ENCODE results near the gene ABHD2. TPM values are rescaled to one million over a fixed set of nuclear protein-coding genes. Genes with fewer than 3 reads are reported as not detected.

The ABHD2 gene
- total and polyA plus RNA-seq, 9 of the 15 experiments (the other 6 are each of a cell fraction or from before 2014, with no cell fraction given): 16.9 to 99.8 (median 47.5) TPM

DNA sequence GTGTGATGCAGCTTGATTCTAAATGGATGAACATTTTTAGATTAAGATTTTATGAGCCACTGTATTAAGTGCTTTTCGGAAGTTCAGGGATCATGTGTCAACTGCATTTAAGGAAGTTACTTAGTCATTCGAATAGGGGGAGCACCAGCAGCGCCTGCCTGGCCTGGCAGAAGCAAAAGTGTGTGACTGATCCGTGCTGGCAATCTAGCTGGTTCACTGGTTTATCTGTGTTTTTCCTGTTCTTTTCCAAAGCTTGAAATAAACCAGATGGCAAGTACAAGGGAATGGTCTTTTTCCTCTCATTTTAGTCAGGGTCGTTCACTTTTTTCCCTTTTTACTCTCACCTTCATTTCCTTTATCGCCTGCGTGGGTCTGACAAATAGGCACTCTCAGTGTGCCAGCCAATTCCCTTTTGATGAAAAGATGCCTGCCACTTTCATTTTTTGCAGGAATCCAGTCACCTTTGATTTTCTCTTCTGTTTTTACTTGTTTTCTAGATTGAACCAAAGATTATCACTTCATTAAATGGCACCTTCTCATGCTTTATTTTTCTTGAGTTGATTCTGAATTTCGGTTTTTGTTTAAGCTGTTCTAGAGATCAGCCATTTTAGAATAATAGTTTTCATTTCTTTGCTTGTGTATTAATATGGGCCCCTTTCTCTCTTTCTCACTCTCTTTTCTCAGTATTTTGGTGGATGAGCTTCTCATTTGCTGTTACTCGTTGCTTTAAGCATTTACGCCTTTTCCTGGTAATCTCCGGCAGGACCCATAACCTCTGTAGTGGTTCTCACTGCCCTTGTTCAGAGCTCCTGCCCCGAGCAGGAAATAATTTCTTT, 2.8 kb downstream of the ABHD2 start (continued):
- TF ChIP-seq, protein P1, sequence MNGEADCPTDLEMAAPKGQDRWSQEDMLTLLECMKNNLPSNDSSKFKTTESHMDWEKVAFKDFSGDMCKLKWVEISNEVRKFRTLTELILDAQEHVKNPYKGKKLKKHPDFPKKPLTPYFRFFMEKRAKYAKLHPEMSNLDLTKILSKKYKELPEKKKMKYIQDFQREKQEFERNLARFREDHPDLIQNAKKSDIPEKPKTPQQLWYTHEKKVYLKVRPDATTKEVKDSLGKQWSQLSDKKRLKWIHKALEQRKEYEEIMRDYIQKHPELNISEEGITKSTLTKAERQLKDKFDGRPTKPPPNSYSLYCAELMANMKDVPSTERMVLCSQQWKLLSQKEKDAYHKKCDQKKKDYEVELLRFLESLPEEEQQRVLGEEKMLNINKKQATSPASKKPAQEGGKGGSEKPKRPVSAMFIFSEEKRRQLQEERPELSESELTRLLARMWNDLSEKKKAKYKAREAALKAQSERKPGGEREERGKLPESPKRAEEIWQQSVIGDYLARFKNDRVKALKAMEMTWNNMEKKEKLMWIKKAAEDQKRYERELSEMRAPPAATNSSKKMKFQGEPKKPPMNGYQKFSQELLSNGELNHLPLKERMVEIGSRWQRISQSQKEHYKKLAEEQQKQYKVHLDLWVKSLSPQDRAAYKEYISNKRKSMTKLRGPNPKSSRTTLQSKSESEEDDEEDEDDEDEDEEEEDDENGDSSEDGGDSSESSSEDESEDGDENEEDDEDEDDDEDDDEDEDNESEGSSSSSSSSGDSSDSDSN (IDR thresholded peaks at IDR 0.05; ENCODE audit: borderline replicate concordance in 1 of 2, low read depth in 2 of 2, low read length in 2 of 2): no peak
- no peak for TF ChIP-seq TEAD1 (CRISPR knock-in tag; IDR thresholded peaks at IDR 0.05)
- TF ChIP-seq CREBBP (IDR thresholded peaks at IDR 0.05; ENCODE audit: low read depth, low read length): no peak
- TF ChIP-seq, protein P2, sequence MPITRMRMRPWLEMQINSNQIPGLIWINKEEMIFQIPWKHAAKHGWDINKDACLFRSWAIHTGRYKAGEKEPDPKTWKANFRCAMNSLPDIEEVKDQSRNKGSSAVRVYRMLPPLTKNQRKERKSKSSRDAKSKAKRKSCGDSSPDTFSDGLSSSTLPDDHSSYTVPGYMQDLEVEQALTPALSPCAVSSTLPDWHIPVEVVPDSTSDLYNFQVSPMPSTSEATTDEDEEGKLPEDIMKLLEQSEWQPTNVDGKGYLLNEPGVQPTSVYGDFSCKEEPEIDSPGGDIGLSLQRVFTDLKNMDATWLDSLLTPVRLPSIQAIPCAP (CRISPR knock-in tag; IDR thresholded peaks at IDR 0.05; ENCODE audit: borderline replicate concordance): no peak
- no peak for TF ChIP-seq ATF1 (CRISPR knock-in tag; IDR thresholded peaks at IDR 0.05)
- no peak for TF ChIP-seq ATF1 (tag; IDR thresholded peaks at IDR 0.05)
- no peak for TF ChIP-seq RBM17 (IDR thresholded peaks at IDR 0.05; ENCODE audit: borderline replicate concordance, low read depth, low read length)
- no peak for TF ChIP-seq ZNF121 (CRISPR knock-in tag; conservative IDR thresholded peaks at IDR 0.05)
- TF ChIP-seq, protein P3, sequence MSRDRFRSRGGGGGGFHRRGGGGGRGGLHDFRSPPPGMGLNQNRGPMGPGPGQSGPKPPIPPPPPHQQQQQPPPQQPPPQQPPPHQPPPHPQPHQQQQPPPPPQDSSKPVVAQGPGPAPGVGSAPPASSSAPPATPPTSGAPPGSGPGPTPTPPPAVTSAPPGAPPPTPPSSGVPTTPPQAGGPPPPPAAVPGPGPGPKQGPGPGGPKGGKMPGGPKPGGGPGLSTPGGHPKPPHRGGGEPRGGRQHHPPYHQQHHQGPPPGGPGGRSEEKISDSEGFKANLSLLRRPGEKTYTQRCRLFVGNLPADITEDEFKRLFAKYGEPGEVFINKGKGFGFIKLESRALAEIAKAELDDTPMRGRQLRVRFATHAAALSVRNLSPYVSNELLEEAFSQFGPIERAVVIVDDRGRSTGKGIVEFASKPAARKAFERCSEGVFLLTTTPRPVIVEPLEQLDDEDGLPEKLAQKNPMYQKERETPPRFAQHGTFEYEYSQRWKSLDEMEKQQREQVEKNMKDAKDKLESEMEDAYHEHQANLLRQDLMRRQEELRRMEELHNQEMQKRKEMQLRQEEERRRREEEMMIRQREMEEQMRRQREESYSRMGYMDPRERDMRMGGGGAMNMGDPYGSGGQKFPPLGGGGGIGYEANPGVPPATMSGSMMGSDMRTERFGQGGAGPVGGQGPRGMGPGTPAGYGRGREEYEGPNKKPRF (IDR thresholded peaks at IDR 0.05; ENCODE audit: low read depth, low read length): no peak
- no peak for TF ChIP-seq ZNF217 (CRISPR knock-in tag; IDR thresholded peaks at IDR 0.05)
- no peak for TF ChIP-seq SMARCB1 (IDR thresholded peaks at IDR 0.05; ENCODE audit: insufficient read length, low read depth)
- TF ChIP-seq SAFB2 (IDR thresholded peaks at IDR 0.05; ENCODE audit: borderline replicate concordance, low read depth, low read length, severe bottlenecking): no peak
- TF ChIP-seq TCFL5 (CRISPR knock-in tag; conservative IDR thresholded peaks at IDR 0.05): no peak
- peak; percentile 49; the same call in 1 of the 2 replicates for TF ChIP-seq SMARCA4 (IDR thresholded peaks at IDR 0.05)
- TF ChIP-seq FOXA3 (CRISPR knock-in tag; conservative IDR thresholded peaks at IDR 0.05 in 1 of 2, IDR thresholded peaks at IDR 0.05 in 1 of 2): no peak
- no peak for TF ChIP-seq ZNF124 (CRISPR knock-in tag; IDR thresholded peaks at IDR 0.05)
- TF ChIP-seq ZNF282 (CRISPR knock-in tag; IDR thresholded peaks at IDR 0.05): no peak
- TF ChIP-seq GTF2E2 (tag; IDR thresholded peaks at IDR 0.05): no peak
- TF ChIP-seq KDM5B (IDR thresholded peaks at IDR 0.05; ENCODE audit: insufficient replicate concordance, low read depth, low read length): peak; percentile 49
- TF ChIP-seq ZNF274 (IDR thresholded peaks at IDR 0.05; ENCODE audit: borderline replicate concordance, low read depth, low read length): no peak
- TF ChIP-seq EHMT2 (IDR thresholded peaks at IDR 0.05): no peak
- TF ChIP-seq JUND (IDR thresholded peaks at IDR 0.05; ENCODE audit: borderline replicate concordance, low read depth, low read length): peak; percentile 41; the same call in 1 of the 2 replicates
- TF ChIP-seq JUND (tag; IDR thresholded peaks at IDR 0.05; ENCODE audit: borderline replicate concordance, low read depth, low read length): no peak
